ENCODE results near the gene ALG11.

- TF ChIP-seq POLR2AphosphoS5 (IDR thresholded peaks at IDR 0.05; ENCODE audit: low read depth, low read length): no peak
- no peak for TF ChIP-seq POLR2A (IDR thresholded peaks at IDR 0.05; ENCODE audit: low read depth, low read length)
- no peak for TF ChIP-seq TAF1 (IDR thresholded peaks at IDR 0.05; ENCODE audit: borderline replicate concordance, low read depth, low read length)
Observed at GRCh38 chr13:51999510-51999911, 12.7 kb upstream of the ALG11 start.

Measured in GM12892 (cell line).